IPS-18a (cell line): ENCODE results near the gene MT1H.
A peak's percentile ranks its signal among the peaks of the same experiment; 100 is the strongest.
"Not testable (repeated sequence)": the region's sequence is repeated elsewhere in the genome, so short reads cannot be mapped to it uniquely, and the experiment has no call there.

Experiments
- H3K27ac ChIP-seq: one replicate; pipeline ENCODE4 v1.5.1; 2013; ENCODE audit warnings: low read length
- H3K27me3 ChIP-seq: one replicate; pipeline ENCODE4 v1.6.1; 2013; ENCODE audit warnings: mild to moderate bottlenecking, low read length; ENCODE audit not compliant: control insufficient read depth, insufficient read depth
- H3K36me3 ChIP-seq: one replicate; pipeline ENCODE4 v1.6.1; 2013; ENCODE audit warnings: low read depth, low read length; ENCODE audit not compliant: control insufficient read depth
- H3K4me1 ChIP-seq: one replicate; pipeline ENCODE4 v1.6.1; 2013; ENCODE audit warnings: low read depth, low read length; ENCODE audit not compliant: control insufficient read depth
- H3K4me3 ChIP-seq: one replicate; pipeline ENCODE4 v1.5.1; 2013; ENCODE audit warnings: low read length
- H3K9ac ChIP-seq: one replicate; pipeline ENCODE4 v1.6.1; 2013; ENCODE audit warnings: mild to moderate bottlenecking, low read length, moderate library complexity
- H3K9me3 ChIP-seq: one replicate; pipeline ENCODE4 v1.6.1; 2013; ENCODE audit warnings: low read depth, low read length; ENCODE audit not compliant: control insufficient read depth

MT1H gene

DNA sequence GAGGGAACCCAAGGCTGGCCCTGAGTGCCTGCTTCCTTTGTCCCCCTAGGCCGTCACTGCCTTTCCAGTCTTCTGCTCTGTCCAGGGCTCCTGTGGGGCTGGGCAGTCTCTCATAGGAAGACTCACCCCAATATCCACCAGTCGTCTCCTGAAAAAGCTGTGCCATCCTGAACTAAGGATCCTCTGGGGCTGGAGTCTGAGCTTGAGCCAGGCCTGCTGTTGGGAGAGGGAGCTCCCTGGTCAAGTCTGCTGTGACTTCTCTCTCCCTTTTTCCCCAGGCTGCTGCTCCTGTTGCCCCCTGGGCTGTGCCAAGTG is 963 bp downstream of the MT1H start:
- Histone ChIP-seq H3K9ac (no peak overlapping the region), H3K36me3 (no peaks in the 10 kb centered on the region), H3K9me3 (no peaks in the 10 kb centered on the region), H3K4me1 (peaks cover 9% of the 10 kb centered on the region), H3K27me3 (peaks cover 80% of the 10 kb centered on the region), H3K4me3 (no peak overlapping the region), H3K27ac (no peak overlapping the region)

DNA sequence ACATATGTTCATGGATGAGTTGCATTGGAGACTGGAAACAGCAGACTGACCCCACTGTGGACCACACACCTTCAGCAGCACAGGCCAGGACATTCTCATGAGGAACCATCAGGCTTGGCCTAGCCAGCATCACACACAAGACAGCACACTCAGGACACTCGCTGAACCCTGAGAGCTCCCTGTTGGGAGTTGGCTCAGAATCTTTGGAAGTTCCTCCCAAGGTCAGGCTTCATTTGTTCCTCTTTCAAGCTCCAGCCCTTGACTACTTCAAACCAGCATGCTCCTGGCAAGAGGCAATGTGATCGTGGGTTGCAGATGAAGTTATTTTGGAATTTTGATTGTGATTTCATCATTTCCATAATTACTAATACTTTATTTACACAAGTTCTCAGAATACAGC is 2.1 kb downstream of the MT1H start:
- not testable (repeated sequence) for H3K36me3 ChIP-seq, H3K4me3 ChIP-seq, H3K9me3 ChIP-seq, H3K27ac ChIP-seq, H3K9ac ChIP-seq, H3K4me1 ChIP-seq
- H3K27me3 ChIP-seq: peaks cover 76% of the 10 kb centered on the region

DNA sequence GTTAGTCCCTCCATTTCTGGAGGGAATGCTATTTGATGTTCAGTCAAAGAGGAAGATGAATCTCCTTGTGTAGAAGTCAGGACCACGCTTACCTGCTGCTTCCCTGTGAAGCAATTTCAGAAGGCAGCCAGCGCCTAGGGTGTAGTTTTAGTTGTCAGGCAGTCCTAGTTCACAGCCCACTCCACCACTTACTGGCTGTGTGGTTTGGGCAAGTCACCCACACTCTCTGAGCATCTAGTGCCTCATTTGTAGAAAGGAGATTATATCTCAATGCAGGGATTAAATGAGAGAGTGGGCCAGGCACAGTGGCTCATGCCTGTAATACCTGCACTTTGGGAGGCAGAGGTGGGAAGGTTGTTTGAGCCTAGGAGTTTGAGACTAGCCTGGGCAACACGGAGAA is 2.6 kb downstream of the MT1H start:
- not testable (repeated sequence) for H3K27ac ChIP-seq, H3K36me3 ChIP-seq, H3K4me3 ChIP-seq, H3K4me1 ChIP-seq, H3K9me3 ChIP-seq, H3K9ac ChIP-seq
- peaks cover 76% of the 10 kb centered on the region for H3K27me3 ChIP-seq

DNA sequence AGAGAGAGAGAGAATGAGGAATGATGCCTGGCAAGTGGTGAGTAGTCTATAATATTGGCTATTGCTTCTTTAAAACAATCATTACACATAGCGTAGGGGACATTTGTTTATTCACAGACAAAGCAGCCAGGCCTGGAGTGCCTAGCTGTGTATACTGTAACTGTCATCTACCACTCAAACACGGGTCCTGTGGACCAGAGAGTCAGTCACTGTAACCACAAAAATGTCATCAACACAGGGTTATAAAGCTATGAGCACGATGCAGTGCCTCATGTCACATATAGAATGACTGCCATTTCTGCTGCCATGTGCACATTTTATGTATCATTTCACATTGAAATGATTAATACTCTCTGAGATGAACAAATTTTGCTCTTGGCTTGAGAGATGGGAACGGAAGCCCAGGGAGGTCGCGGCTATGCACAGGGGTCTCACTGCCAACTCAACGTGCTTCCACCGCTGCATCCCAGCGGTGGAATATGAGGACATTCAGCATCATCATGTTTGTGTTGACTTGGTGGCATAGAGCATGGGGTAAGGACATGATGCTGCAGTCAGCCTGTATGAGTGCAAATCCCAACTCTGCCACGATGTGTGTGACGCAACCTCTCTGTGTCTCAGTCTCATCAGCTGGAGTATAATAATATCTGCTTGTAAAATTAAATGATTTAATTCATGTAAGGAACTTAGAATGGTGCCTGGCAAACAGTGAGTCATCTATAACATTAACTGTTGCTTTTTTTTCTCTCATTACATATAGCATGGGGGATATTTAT is 3.3 kb downstream of the MT1H start:
- Histone ChIP-seq H3K4me1 (peaks cover 9% of the 10 kb centered on the region), H3K27me3 (peaks cover 73% of the 10 kb centered on the region), H3K9ac (no peak overlapping the region), H3K9me3 (no peaks in the 10 kb centered on the region), H3K4me3 (no peak overlapping the region), H3K27ac (no peak overlapping the region), H3K36me3 (no peaks in the 10 kb centered on the region)

DNA sequence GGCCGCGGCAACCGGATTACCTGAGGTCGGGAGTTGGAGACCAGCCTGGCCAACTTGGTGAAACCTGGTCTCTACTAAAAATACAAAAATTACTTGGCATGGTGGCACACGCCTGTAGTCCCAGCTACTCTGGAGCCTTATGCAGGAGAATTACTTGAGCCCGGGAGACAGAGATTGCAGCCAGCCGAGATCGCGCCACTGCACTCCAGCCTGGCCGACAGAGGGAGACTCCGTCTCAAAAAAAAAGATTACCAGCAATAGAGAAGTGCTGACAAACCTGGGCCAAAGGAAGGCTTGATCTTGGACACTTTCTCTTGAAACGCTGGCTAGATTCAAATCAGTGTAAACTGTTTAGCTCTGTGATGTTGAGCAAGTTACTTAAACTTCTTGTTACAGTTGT is 4.3 kb downstream of the MT1H start:
- Histone ChIP-seq H3K27me3 (peaks cover 64% of the 10 kb centered on the region), H3K36me3 (no peaks in the 10 kb centered on the region), H3K4me3 (no peak overlapping the region), H3K4me1 (peaks cover 9% of the 10 kb centered on the region), H3K27ac (no peak overlapping the region), H3K9me3 (no peaks in the 10 kb centered on the region), H3K9ac (no peak overlapping the region)

DNA sequence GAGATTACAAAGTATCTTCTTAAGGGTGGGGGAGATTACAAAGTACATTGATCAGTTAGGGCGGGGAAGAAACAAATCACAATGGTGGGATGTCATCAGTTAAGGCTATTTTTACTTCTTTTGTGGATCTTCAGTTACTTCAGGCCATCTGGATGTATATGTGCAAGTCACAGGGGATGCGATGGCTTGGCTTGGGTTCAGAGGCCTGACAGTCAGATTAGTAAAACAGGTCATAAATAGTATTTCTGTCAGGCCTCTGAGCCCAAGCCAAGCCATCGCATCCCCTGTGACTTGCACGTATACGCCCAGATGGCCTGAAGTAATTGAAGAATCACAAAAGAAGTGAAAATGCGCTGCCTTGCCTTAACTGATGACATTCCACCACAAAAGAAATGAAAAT is 5.0 kb downstream of the MT1H start:
- H3K36me3 ChIP-seq, H3K9ac ChIP-seq, H3K9me3 ChIP-seq, H3K27ac ChIP-seq, H3K4me1 ChIP-seq, H3K4me3 ChIP-seq: not testable (repeated sequence)
- H3K27me3 ChIP-seq: peaks cover 57% of the 10 kb centered on the region

DNA sequence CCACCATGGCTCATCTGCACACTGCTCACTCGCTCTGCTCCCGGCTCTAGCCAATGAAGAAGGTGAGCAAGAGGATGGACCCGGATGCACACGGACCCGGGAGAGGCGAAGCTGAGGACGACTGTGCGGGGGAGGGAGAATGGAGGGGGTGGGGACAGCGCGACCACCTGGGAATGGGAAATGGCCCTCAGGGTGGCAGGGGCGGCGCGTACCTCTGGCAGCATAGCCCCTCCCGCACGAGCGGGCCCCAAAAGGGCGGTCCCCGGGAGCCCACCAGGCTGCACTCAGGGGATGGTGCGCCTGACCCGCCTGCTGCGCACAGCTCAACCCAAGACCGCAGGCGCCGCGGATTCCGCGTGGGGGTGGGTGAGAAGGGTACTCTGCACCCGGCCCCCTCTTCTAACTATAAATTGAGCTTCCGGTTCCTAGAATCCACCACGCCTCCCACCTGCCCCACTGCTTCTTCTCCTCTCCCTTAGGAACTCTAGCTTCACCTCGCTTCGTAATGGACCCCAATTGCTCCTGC is 6.1 kb downstream of the MT1H start:
- H3K27ac ChIP-seq: no peak overlapping the region
- peak overlapping the region; percentile 61 for H3K4me3 ChIP-seq
- no peaks in the 10 kb centered on the region for H3K36me3 ChIP-seq
- peak overlapping the region; percentile 41 for H3K9ac ChIP-seq
- H3K27me3 ChIP-seq: peaks cover 46% of the 10 kb centered on the region
- no peaks in the 10 kb centered on the region for H3K9me3 ChIP-seq
- peaks cover 9% of the 10 kb centered on the region for H3K4me1 ChIP-seq

DNA sequence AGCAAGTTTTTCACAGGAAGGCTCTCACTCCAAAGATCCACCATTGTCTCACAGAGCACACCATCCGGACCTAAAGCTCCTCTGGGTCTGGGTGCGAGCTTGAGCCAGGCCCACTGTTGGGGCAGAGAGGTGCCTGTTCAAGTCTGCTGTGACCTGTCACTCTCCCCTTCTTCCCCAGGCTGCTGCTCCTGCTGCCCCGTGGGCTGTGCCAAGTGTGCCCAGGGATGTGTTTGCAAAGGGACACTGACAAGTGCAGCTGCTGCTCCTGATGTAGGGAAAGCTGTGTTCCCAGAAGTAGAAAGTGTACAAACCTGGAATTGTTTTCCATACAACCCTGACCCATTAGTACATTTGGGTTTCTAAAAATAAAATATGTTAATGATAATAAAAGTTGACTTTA is 7.9 kb downstream of the MT1H start:
- peaks cover 50% of the 10 kb centered on the region for H3K27me3 ChIP-seq
- H3K27ac ChIP-seq: no peak overlapping the region
- no peak overlapping the region for H3K4me3 ChIP-seq

DNA sequence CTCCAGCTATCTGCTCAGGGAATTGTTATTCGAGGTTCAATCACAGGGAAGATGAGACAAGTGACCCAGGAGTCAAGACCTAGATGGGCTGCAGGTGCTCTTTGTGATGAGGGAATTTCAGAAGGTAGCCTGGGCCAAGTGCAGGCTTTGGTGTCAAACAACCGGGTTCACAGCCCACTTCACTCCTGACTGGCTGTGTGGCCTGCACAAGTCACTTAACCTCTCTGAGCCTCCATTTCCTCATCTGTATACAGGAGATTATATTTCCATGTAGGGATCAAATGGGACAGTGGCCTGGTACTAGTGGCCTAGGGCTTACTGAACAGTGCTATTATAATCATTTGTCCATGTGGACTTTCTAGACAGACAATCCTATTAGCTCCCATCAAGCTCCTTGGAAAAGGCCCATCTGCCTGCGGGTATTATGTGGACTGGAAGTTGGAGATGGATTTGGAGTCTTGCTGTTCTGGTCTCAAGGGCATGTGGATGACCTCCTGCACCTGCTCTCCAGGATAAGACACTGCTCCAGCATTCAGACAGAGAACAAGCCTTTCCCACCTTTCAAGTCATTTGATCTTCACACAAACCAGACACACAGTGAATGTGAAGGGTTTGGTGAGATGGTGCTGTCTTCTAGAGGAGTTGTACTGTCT is 9.6 kb downstream of the MT1H start:
- Histone ChIP-seq H3K27ac (no peak overlapping the region), H3K9me3 (no peaks in the 10 kb centered on the region), H3K27me3 (peaks cover 48% of the 10 kb centered on the region), H3K4me3 (no peak overlapping the region), H3K36me3 (no peaks in the 10 kb centered on the region), H3K4me1 (peaks cover 22% of the 10 kb centered on the region), H3K9ac (no peak overlapping the region)

More for the DNA sequence above, 7.9 kb downstream of the MT1H start:
- no peaks in the 10 kb centered on the region for H3K9me3 ChIP-seq
- H3K4me1 ChIP-seq: peaks cover 14% of the 10 kb centered on the region
- no peak overlapping the region for H3K9ac ChIP-seq
- no peaks in the 10 kb centered on the region for H3K36me3 ChIP-seq

DNA sequence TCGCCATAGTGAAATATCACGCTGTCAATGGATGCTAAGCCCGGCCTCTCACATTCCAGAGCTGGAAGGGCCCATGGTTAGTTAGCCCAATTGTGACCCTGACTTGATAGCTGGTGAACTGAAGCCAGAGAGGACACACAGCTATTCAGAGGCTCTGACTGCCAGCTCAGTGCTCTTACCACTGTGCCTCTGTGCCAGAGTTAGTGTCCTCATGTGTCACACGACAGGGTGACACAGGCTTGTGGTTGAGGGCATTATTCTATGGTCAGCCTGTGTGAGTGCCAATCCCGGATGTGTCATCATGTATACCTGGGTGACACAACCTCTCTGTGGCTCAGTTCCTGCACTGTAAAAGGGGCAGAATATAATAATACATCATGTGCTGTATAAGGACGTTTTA is 10.2 kb downstream of the MT1H start:
- no peak overlapping the region for H3K27ac ChIP-seq
- H3K27me3 ChIP-seq: peaks cover 48% of the 10 kb centered on the region
- H3K4me1 ChIP-seq: peaks cover 19% of the 10 kb centered on the region
- no peak overlapping the region for H3K9ac ChIP-seq
- H3K9me3 ChIP-seq: no peaks in the 10 kb centered on the region
- H3K4me3 ChIP-seq: no peak overlapping the region
- H3K36me3 ChIP-seq: no peaks in the 10 kb centered on the region

DNA sequence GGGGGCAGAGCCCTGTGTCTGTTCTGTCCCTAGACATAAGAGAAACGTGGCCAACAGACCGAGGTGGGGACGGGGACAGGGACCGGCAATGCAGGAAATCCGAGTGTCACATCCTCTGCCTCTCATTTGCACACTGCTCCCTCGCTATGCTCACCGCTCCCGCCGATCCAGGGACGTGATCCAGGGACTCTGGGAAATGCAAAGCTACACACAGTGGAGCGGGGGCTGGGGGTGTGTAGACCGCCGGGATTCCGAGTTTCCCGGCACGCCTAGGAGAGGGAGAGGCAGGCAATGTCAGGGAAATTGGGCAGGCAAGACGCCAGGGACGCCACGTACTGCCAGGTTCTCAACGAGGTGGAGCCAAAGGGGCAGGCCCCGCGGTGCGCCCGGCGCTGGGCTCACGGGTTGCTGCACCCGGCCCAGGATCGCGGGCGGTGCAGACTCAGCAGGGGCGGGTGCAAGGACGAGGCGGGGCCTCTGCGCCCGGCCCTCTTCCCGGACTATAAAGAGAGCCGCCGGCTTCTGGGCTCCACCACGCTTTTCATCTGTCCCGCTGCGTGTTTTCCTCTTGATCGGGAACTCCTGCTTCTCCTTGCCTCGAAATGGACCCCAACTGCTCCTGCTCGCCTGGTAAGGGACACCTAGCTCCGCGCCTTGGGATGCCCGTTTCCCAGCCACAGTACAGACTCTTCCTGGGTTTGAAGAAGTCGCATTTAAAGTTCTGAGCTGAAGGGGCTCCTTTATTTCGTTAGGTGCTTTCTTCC is 12.5 kb downstream of the MT1H start, which contains the start of gene MT1X:
MT1X (plus strand) TSS at position 532 of the 764 bp plus-strand sequence; CDS start at position 603, 71 bp downstream.
- peak within 1 kb of the TSS; percentile 83 for H3K4me3 ChIP-seq
- peaks cover 14% of the 10 kb centered on the region for H3K4me1 ChIP-seq
- no peaks in the 10 kb centered on the region for H3K36me3 ChIP-seq
- H3K27me3 ChIP-seq: peaks cover 32% of the 10 kb centered on the region
- no peaks in the 10 kb centered on the region for H3K9me3 ChIP-seq
- no peak within 1 kb of the TSS for H3K27ac ChIP-seq
- peak within 1 kb of the TSS; percentile 81 for H3K9ac ChIP-seq
